Right lobe of liver (tissue), 4 donors: ENCODE data around the gene SPTLC3.

ENCODE experiments used
- CTCF ChIP-seq, 4 donors: fragments of 200-600 bp in 3 of 4; fragments of 450-650 bp in 1 of 4; IDR thresholded peaks; one replicate each; pipeline versions ENCODE4 v1.5.1 to v1.8.0; 2016 to 2022; ENCODE audit warnings: antibody characterized with exemption in 4 of 4, mild to moderate bottlenecking in 2 of 4
- POLR2A ChIP-seq: fragments of 450-650 bp; IDR thresholded peaks from one replicate; pipeline ENCODE4 v1.6.1; 2017; ENCODE audit warnings: antibody characterized with exemption, mild to moderate bottlenecking
- donor health status: DM: no; HTN: no; CAD: no.
- donor health status: DM: no; HTN: no; CAD: no.
- donor health status: DM: no; HTN: yes; CAD: no.

GRCh38 chr20:12984863-12985262 lies 23.9 kb upstream of the SPTLC3 start:
- TF ChIP-seq CTCF (IDR thresholded peaks at IDR 0.05) (no peak), POLR2A (no peak)
